ENCODE measurements around the gene ATCAY. TPM values are rescaled to one million over a fixed set of nuclear protein-coding genes. Genes with fewer than 3 reads are reported as not detected.

ATCAY gene
- total RNA-seq, 2 donors from 2014 or later, result 3.9 to 8.3 TPM

- no peak for DNase-seq (ENCODE audit: low spot score)
- H3K4me3 ChIP-seq, result no peak overlapping the region
- TF ChIP-seq POLR2AphosphoS5 (IDR thresholded peaks at IDR 0.05) (no peak), POLR2A (IDR thresholded peaks at IDR 0.05) (no peak)
- TF ChIP-seq, protein P1, sequence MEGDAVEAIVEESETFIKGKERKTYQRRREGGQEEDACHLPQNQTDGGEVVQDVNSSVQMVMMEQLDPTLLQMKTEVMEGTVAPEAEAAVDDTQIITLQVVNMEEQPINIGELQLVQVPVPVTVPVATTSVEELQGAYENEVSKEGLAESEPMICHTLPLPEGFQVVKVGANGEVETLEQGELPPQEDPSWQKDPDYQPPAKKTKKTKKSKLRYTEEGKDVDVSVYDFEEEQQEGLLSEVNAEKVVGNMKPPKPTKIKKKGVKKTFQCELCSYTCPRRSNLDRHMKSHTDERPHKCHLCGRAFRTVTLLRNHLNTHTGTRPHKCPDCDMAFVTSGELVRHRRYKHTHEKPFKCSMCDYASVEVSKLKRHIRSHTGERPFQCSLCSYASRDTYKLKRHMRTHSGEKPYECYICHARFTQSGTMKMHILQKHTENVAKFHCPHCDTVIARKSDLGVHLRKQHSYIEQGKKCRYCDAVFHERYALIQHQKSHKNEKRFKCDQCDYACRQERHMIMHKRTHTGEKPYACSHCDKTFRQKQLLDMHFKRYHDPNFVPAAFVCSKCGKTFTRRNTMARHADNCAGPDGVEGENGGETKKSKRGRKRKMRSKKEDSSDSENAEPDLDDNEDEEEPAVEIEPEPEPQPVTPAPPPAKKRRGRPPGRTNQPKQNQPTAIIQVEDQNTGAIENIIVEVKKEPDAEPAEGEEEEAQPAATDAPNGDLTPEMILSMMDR (IDR thresholded peaks at IDR 0.05), result no peak
- H3K4me1 ChIP-seq (replicated peaks), result no peaks in the 10 kb centered on the region
- 90% methylated on average over 5 of the region's 5 CpGs for WGBS
- no peak overlapping the region for H3K27ac ChIP-seq
- no peaks in the 10 kb centered on the region for H3K27me3 ChIP-seq (replicated peaks; ENCODE audit: insufficient read depth)
- H3K36me3 ChIP-seq, result no peaks in the 10 kb centered on the region
- H3K9me3 ChIP-seq, result no peaks in the 10 kb centered on the region
- intact Hi-C loops (cut with DNase I), result no loop called here
These were observed 15.3 kb downstream of the ATCAY start for GRCh38 chr19:3895788-3896187.

DNA sequence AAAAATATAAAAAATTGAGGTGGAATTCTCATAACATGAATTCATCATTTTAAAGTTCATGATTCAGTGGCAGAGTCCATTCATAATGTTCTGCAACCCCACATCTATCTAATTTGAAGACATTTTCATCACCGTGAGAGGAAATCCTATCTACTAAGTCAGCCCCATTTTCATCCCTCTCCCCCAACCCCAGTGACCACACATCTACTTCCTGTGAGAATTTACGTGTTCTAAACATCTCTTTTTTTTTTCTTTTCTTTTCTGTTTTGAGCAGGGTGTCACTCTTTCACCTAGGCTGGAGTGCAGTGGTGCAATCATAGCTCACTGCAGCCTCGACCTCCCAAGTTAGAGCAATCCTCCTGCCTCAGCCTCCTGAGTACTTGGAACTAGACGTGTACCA is 17.5 kb downstream of the ATCAY start:
- no peaks in the 10 kb centered on the region for H3K27me3 ChIP-seq (replicated peaks; ENCODE audit: insufficient read depth)
- no peak overlapping the region for H3K27ac ChIP-seq
- intact Hi-C loops (cut with DNase I), result no loop called here
- no peaks in the 10 kb centered on the region for H3K4me1 ChIP-seq (replicated peaks)
- no peak for DNase-seq (ENCODE audit: low spot score)
- TF ChIP-seq POLR2AphosphoS5 (IDR thresholded peaks at IDR 0.05) (no peak), POLR2A (IDR thresholded peaks at IDR 0.05) (no peak)
- TF ChIP-seq, protein P1 (IDR thresholded peaks at IDR 0.05), result no peak
- WGBS, result 75% methylated on average over 4 of the region's 4 CpGs
- H3K36me3 ChIP-seq, result no peaks in the 10 kb centered on the region
- H3K4me3 ChIP-seq, result no peak overlapping the region
- no peaks in the 10 kb centered on the region for H3K9me3 ChIP-seq

- no peaks in the 10 kb centered on the region for H3K36me3 ChIP-seq
- no peak for DNase-seq (ENCODE audit: low spot score)
- intact Hi-C loops (cut with DNase I), result no loop called here
- H3K4me3 ChIP-seq, result no peak overlapping the region
- no peaks in the 10 kb centered on the region for H3K9me3 ChIP-seq
- H3K4me1 ChIP-seq (replicated peaks), result no peaks in the 10 kb centered on the region
- WGBS, result 94% methylated on average over 3 of the region's 3 CpGs
- no peak for TF ChIP-seq POLR2AphosphoS5 (IDR thresholded peaks at IDR 0.05)
- no peak for TF ChIP-seq POLR2A (IDR thresholded peaks at IDR 0.05)
- TF ChIP-seq, protein P1 (IDR thresholded peaks at IDR 0.05), result no peak
- no peak overlapping the region for H3K27ac ChIP-seq
- no peaks in the 10 kb centered on the region for H3K27me3 ChIP-seq (replicated peaks; ENCODE audit: insufficient read depth)
These were observed 17.9 kb downstream of the ATCAY start for GRCh38 chr19:3898426-3898825.

DNA sequence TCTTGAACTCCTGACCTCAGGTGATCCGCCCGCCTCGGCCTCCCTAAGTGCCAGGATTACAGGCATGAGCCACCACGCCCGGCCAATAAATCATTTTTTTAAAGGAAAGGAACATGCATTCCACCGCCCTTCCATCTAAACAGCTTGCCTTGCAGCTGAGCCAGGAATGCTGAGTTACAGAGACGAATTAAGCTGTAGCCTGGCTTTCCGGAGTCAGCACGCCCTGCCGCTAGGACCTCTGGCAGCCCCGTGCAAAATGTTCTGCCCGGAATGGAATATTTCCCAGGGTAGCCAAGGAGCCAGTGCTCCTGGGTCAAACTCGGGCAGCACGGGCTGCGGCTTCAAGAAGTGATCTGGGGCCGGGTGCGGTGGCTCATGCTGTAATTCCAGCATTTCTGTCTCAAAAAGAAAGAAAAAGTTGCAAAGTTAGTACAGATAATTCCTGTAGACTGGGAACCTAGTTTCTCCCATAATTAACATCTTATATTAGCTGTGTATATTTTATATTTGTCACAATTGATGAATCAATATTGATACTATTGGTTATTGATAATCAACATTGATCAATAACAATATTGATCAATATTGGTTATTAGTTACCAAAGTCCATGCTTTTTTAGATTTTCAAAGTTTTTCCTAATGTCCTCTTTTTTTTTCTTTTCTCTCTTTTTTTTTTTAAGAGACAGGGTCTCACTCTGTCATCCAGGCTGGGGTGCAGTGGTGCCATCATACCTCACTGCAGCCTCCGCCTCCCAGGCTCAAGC is 19.2 kb downstream of the ATCAY start:
- no peaks in the 10 kb centered on the region for H3K27me3 ChIP-seq (replicated peaks; ENCODE audit: insufficient read depth)
- no peaks in the 10 kb centered on the region for H3K36me3 ChIP-seq
- H3K4me3 ChIP-seq, result no peak overlapping the region
- DNase-seq (ENCODE audit: low spot score), result no peak
- 31% methylated on average over 18 of the region's 18 CpGs for WGBS
- H3K27ac ChIP-seq, result no peak overlapping the region
- TF ChIP-seq POLR2A (IDR thresholded peaks at IDR 0.05) (no peak), POLR2AphosphoS5 (IDR thresholded peaks at IDR 0.05) (peak; percentile 42)
- no peaks in the 10 kb centered on the region for H3K9me3 ChIP-seq
- H3K4me1 ChIP-seq (replicated peaks), result no peaks in the 10 kb centered on the region
- intact Hi-C loops (cut with DNase I), result no loop called here

DNA sequence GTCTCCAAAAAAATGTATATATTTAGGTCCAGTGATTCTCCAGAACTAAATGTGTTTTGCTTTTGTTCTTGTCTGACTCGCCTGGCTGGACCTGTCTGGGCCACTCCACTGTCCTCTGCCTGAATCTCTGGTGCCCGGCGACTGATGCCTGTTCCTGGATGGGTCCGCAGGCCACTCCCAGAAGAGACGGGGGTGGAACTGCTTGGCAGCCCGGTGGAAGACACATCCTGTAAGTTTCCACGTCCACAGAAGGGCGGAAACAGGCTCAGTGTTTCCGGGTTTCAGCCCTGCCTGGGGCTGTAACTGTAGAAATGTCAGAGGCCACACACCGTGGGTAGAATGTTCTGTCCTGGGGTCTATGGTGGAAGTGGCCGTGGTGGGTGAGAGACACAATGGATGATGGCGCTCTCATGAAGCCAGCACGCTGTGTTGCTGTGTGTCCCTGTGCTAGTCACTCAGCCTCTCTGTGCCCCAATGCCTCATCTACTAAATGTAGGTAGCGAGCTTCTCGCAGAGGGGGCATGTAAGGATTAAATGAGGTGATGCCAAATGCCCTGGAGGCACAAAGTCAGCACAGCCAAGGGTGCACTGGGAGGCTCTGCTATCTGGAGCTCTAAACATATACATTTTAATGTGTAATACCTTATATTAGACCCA is 22.0 kb downstream of the ATCAY start:
- Histone ChIP-seq H3K27me3 (replicated peaks; ENCODE audit: insufficient read depth) (no peaks in the 10 kb centered on the region), H3K27ac (no peak overlapping the region), H3K36me3 (no peaks in the 10 kb centered on the region), H3K9me3 (no peaks in the 10 kb centered on the region), H3K4me3 (no peak overlapping the region), H3K4me1 (replicated peaks) (no peaks in the 10 kb centered on the region)
- intact Hi-C loops (cut with DNase I), result no loop called here
- TF ChIP-seq POLR2AphosphoS5 (IDR thresholded peaks at IDR 0.05), result no peak
- TF ChIP-seq POLR2A (IDR thresholded peaks at IDR 0.05), result no peak
- TF ChIP-seq, protein P1 (IDR thresholded peaks at IDR 0.05), result no peak
- WGBS, result 59% methylated on average over 15 of the region's 15 CpGs
- no peak for DNase-seq (ENCODE audit: low spot score)
